Suprapubic skin (tissue), 4 donors: ENCODE data around the gene ARF6. TPM values are rescaled to one million over a fixed set of nuclear protein-coding genes. Genes with fewer than 3 reads are reported as not detected.

ENCODE experiments used
- DNase-seq, 2 donors: peaks; one replicate each; pipeline ENCODE4 v3.0.0-alpha.2; 2019; ENCODE audit warnings: low spot score in 2 of 2
- H3K27ac ChIP-seq: fragments of 200-600 bp; sonication (generic); one replicate; pipeline ENCODE4 v1.5.1; 2019
- H3K27me3 ChIP-seq: fragments of 200-600 bp; sonication (generic); one replicate; pipeline ENCODE4 v1.5.1; 2019
- H3K36me3 ChIP-seq: fragments of 200-600 bp; sonication (generic); one replicate; pipeline ENCODE4 v1.5.1; 2019
- H3K4me1 ChIP-seq: fragments of 200-600 bp; sonication (generic); one replicate; pipeline ENCODE4 v1.5.1; 2019
- H3K4me3 ChIP-seq: fragments of 200-600 bp; sonication (generic); one replicate; pipeline ENCODE4 v1.5.1; 2019; ENCODE audit warnings: mild to moderate bottlenecking
- H3K9me3 ChIP-seq: fragments of 200-600 bp; sonication (generic); one replicate; pipeline ENCODE4 v1.5.1; 2019
- CTCF ChIP-seq, 2 donors: fragments of 200-600 bp in 1 of 2; fragments of 450-650 bp in 1 of 2; sonication (generic) in 1 of 2; IDR thresholded peaks; one replicate each; pipeline ENCODE4 v1.5.1; 2016 to 2019; ENCODE audit warnings: antibody characterized with exemption in 2 of 2, mild to moderate bottlenecking in 1 of 2, moderate library complexity in 1 of 2
- EP300 ChIP-seq: sonication (generic); formaldehyde crosslinking; IDR thresholded peaks from one replicate; pipeline ENCODE4 v1.6.1; 2017; ENCODE audit warnings: antibody characterized with exemption
- POLR2A ChIP-seq, 2 donors: fragments of 450-650 bp; IDR thresholded peaks; one replicate each; pipeline ENCODE4 v1.6.1; 2017; ENCODE audit warnings: antibody characterized with exemption in 2 of 2, mild to moderate bottlenecking in 2 of 2, moderate library complexity in 2 of 2
- POLR2AphosphoS5 ChIP-seq, 3 donors: sonication (generic); formaldehyde crosslinking; IDR thresholded peaks; one replicate each; pipeline ENCODE4 v1.6.1; 2017; ENCODE audit warnings: antibody characterized with exemption in 3 of 3
- WGBS: methylation state at CpG from one replicate; pipeline ENCODE4 v1.1.5; 2018; 5-methylcytosine and 5-hydroxymethylcytosine counted together
- total RNA-seq, 4 donors: library from RNA; depleted of rRNA; stranded (reverse); fragments of >200 nt; gene quantifications; one replicate each; pipeline ENCODE4 v1.1.0, GENCODE V29; 2016

ARF6 gene
- total RNA-seq, 4 donors from 2014 or later = 48.0 to 125 (median 85.3) TPM

GRCh38 chr14:49853158-49853477, 39.8 kb upstream of the ARF6 start:
- H3K9me3 ChIP-seq = no peaks in the 10 kb centered on the region
- no peak for TF ChIP-seq POLR2AphosphoS5 (IDR thresholded peaks at IDR 0.05)
- TF ChIP-seq EP300 = no peak
- no peak for TF ChIP-seq POLR2A (IDR thresholded peaks at IDR 0.05)
- TF ChIP-seq CTCF (IDR thresholded peaks at IDR 0.05) = no peak
- no peaks in the 10 kb centered on the region for H3K27me3 ChIP-seq
- peaks cover 31% of the 10 kb centered on the region for H3K4me1 ChIP-seq
- WGBS = 2% methylated on average over 14 of the region's 14 CpGs
- DNase-seq = no peak
- H3K27ac ChIP-seq = peak overlapping the region; percentile 92
- H3K4me3 ChIP-seq = peak overlapping the region; percentile 79
- peaks cover 15% of the 10 kb centered on the region for H3K36me3 ChIP-seq

DNA sequence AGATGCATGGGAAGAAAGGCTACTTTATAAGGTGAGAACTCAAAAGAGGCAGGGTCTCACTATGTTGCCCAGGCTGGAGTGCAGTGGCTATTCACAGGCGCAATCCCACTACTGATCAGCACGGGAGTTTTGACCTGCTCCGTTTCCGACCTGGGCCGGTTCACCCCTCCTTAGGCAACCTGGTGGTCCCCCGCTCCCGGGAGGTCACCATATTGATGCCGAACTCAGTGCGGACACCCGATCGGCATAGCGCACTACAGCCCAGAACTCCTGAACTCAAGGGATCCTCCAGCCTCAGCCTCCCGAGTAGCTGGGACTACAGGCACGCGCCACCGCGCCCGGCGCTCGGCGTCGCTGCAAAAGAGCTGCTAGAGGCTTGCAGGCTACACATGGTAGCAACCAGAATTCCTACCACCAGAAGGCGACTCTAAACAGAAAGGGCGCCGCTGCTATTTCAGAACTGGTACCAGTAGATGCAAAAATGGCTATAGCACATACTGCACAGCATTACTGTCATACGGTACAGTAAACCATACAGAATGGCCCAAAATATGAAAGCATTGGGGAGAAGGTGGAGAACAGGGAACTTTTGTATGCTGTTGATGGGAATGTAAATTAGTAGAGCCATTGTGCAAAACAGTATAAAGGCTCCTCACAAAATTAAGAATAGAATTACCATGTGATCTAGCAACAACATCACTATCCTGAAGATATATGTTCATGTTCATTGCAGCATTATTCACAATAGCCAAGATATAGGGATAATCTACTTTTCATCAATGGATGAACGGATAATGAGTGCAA, 39.1 kb upstream of the ARF6 start:
- Histone ChIP-seq H3K27me3 (no peaks in the 10 kb centered on the region), H3K27ac (no peak overlapping the region), H3K4me1 (peaks cover 31% of the 10 kb centered on the region), H3K4me3 (peak overlapping the region; percentile 79), H3K36me3 (peaks cover 15% of the 10 kb centered on the region), H3K9me3 (no peaks in the 10 kb centered on the region)
- peak in 1 of 2 donors; percentile 81 for DNase-seq
- peak; percentile 34 to 66 for TF ChIP-seq CTCF (IDR thresholded peaks at IDR 0.05)
- TF ChIP-seq EP300 = no peak
- WGBS = 31% methylated on average over 8 of the region's 27 CpGs

DNA sequence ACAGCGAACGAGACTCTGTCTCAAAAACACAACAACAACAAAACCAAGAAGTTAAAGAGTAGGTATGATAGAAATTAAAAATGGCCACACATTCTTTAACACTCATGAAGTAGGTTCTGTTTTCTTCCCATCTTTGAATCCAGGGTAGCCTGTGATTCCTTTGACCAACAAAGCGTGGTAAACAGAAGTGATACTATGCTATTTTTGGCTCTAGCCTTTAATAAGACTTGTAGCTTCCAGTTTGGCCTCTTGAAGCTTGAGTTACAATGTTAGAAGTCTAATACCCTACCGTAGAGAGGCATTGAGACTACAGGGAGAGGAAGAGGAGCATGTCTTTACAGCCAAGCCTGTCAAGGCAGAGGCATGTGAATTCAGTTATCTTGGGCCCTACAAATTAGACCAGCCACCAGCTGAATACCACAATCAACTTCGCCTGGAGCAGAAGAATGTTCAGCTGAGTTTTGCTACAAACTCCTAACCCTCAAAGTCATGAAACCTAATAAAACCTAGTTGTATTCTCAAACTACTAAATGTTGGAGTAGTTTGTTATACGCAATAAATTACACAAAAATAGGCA, 35.4 kb upstream of the ARF6 start:
- no peaks in the 10 kb centered on the region for H3K9me3 ChIP-seq
- peaks cover 13% of the 10 kb centered on the region for H3K4me1 ChIP-seq
- 91% methylated on average over 6 of the region's 6 CpGs for WGBS
- no peak overlapping the region for H3K4me3 ChIP-seq
- H3K27me3 ChIP-seq = no peaks in the 10 kb centered on the region
- TF ChIP-seq EP300 = no peak
- TF ChIP-seq POLR2AphosphoS5 (IDR thresholded peaks at IDR 0.05) = no peak
- TF ChIP-seq POLR2A (IDR thresholded peaks at IDR 0.05) = no peak
- no peak overlapping the region for H3K27ac ChIP-seq
- no peaks in the 10 kb centered on the region for H3K36me3 ChIP-seq
- DNase-seq = no peak

DNA sequence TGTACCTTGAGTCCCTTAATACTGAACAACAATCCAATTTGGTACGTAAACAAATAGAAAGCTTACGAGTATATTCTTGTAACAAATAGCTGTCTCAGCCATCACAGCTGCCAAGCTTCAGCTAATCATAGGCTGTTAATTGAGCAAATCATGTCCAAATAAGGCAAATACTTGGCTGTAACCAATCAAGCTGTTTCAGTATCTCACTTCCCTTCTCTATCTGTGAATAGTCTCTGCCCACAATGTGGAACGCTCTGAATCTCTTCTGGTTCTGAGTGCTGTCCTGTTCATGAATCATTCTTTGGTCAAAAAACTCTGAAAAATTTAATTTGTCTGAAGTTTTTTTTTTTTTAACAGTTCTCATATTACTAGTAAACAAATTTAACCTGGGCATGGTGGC, 34.5 kb upstream of the ARF6 start:
- Histone ChIP-seq H3K4me1 (peaks cover 12% of the 10 kb centered on the region), H3K27ac (no peak overlapping the region), H3K36me3 (no peaks in the 10 kb centered on the region), H3K4me3 (no peak overlapping the region), H3K9me3 (no peaks in the 10 kb centered on the region), H3K27me3 (no peaks in the 10 kb centered on the region)
- no peak for DNase-seq
- 61% methylated on average over 3 of the region's 3 CpGs for WGBS
- TF ChIP-seq EP300 = no peak
- TF ChIP-seq POLR2AphosphoS5 (IDR thresholded peaks at IDR 0.05) = no peak
- TF ChIP-seq POLR2A (IDR thresholded peaks at IDR 0.05) = no peak
- TF ChIP-seq CTCF (IDR thresholded peaks at IDR 0.05) = no peak

DNA sequence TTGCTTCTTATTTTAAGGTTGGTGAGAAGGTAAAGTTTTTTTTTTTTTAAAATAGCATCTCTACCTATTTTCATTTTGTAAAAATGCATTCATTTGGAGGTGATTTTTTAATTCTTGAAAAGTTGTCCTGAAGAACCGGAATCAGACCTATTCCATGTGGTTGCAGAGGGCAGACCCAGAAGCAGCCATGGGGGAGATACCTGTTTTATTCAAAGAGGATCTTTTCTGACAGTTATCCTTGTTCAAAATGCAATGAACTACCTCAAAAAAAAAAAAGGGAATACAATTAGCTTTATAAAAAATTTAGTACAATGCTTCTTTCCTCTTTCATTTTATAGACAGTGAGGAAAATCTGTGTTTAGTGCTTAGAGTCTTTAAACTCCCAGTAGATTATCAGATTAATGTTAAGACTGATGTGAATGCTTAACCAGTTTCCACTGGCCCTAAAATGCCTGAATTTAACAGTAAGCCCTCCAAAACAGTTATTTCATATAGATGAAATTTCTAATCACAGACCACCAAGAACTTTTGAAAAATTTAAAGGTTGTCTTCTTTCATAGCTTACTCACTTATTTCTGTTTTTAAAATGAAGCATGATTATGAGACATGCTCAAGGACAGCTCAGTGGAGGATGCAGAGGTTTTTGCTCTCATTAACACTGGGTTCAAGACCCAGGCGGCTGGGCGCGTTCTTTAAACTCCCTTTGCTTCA, 31.7 kb upstream of the ARF6 start:
- peak overlapping the region; percentile 71 for H3K4me3 ChIP-seq
- 22% methylated on average over 4 of the region's 4 CpGs for WGBS
- H3K9me3 ChIP-seq = no peaks in the 10 kb centered on the region
- no peak for DNase-seq
- H3K27ac ChIP-seq = peak overlapping the region; percentile 99
- H3K36me3 ChIP-seq = no peaks in the 10 kb centered on the region
- H3K4me1 ChIP-seq = peaks cover 30% of the 10 kb centered on the region
- H3K27me3 ChIP-seq = no peaks in the 10 kb centered on the region
- TF ChIP-seq EP300 = no peak
- no peak for TF ChIP-seq CTCF (IDR thresholded peaks at IDR 0.05)
- no peak for TF ChIP-seq POLR2A (IDR thresholded peaks at IDR 0.05)
- TF ChIP-seq POLR2AphosphoS5 (IDR thresholded peaks at IDR 0.05) = no peak
